ENCODE data around the gene ATP2A3. TPM values are rescaled to one million over a fixed set of nuclear protein-coding genes. Genes with fewer than 3 reads are reported as not detected.

The ATP2A3 gene
- total RNA-seq, 1 experiment from 2014 or later: 4.5 TPM

GRCh38 chr17:3977387-3977786 is 13.2 kb upstream of the ATP2A3 start:
- in situ Hi-C loops (cut with HindIII; ENCODE audit: low sequenced_read_pairs): no loop called here
- no peak for DNase-seq (ENCODE audit: low spot score)

- peak; percentile 73 for DNase-seq (ENCODE audit: low spot score)
- in situ Hi-C loops (cut with HindIII; ENCODE audit: low sequenced_read_pairs): no loop called here
Measured at GRCh38 chr17:3976675-3977171, 12.5 kb upstream of the ATP2A3 start.

GRCh38 chr17:3974980-3975379 is 10.7 kb upstream of the ATP2A3 start:
- in situ Hi-C loops (cut with HindIII; ENCODE audit: low sequenced_read_pairs): no loop called here
- DNase-seq (ENCODE audit: low spot score): no peak

GRCh38 chr17:3974138-3974687 is 10.0 kb upstream of the ATP2A3 start:
- in situ Hi-C loops (cut with HindIII; ENCODE audit: low sequenced_read_pairs): no loop called here
- DNase-seq (ENCODE audit: low spot score): no peak

GRCh38 chr17:3973495-3974137 is 9.4 kb upstream of the ATP2A3 start:
- in situ Hi-C loops (cut with HindIII; ENCODE audit: low sequenced_read_pairs): no loop called here
- DNase-seq (ENCODE audit: low spot score): no peak

GRCh38 chr17:3972931-3973330 is 8.7 kb upstream of the ATP2A3 start:
- DNase-seq (ENCODE audit: low spot score): no peak
- in situ Hi-C loops (cut with HindIII; ENCODE audit: low sequenced_read_pairs): no loop called here

- no peak for DNase-seq (ENCODE audit: low spot score)
- in situ Hi-C loops (cut with HindIII; ENCODE audit: low sequenced_read_pairs): no loop called here
Measured at GRCh38 chr17:3972281-3972731, 8.1 kb upstream of the ATP2A3 start.

GRCh38 chr17:3970668-3971067 is 6.4 kb upstream of the ATP2A3 start:
- no peak for DNase-seq (ENCODE audit: low spot score)
- in situ Hi-C loops (cut with HindIII; ENCODE audit: low sequenced_read_pairs): no loop called here

- in situ Hi-C loops (cut with HindIII; ENCODE audit: low sequenced_read_pairs): no loop called here
- no peak for DNase-seq (ENCODE audit: low spot score)
Measured at GRCh38 chr17:3969963-3970362, 5.7 kb upstream of the ATP2A3 start.

GRCh38 chr17:3968886-3969524 is 4.8 kb upstream of the ATP2A3 start:
- no peak for DNase-seq (ENCODE audit: low spot score)
- in situ Hi-C loops (cut with HindIII; ENCODE audit: low sequenced_read_pairs): no loop called here

- in situ Hi-C loops (cut with HindIII; ENCODE audit: low sequenced_read_pairs): no loop called here
- DNase-seq (ENCODE audit: low spot score): no peak
Measured at GRCh38 chr17:3968015-3968414, 3.8 kb upstream of the ATP2A3 start.

- DNase-seq (ENCODE audit: low spot score): no peak
- in situ Hi-C loops (cut with HindIII; ENCODE audit: low sequenced_read_pairs): no loop called here
Measured at GRCh38 chr17:3966720-3967363, 2.6 kb upstream of the ATP2A3 start.

GRCh38 chr17:3965118-3965800 is 1.0 kb upstream of the ATP2A3 start:
- in situ Hi-C loops (cut with HindIII; ENCODE audit: low sequenced_read_pairs): no loop called here
- peak; percentile 12 for DNase-seq (ENCODE audit: low spot score)

GRCh38 chr17:3963237-3964201 is 718 bp downstream of the ATP2A3 start:
- in situ Hi-C loops (cut with HindIII; ENCODE audit: low sequenced_read_pairs): no loop called here
- DNase-seq (ENCODE audit: low spot score): no peak

GRCh38 chr17:3962965-3963236 is 1.3 kb downstream of the ATP2A3 start:
- no peak for DNase-seq (ENCODE audit: low spot score)
- in situ Hi-C loops (cut with HindIII; ENCODE audit: low sequenced_read_pairs): no loop called here

- no peak for DNase-seq (ENCODE audit: low spot score)
- in situ Hi-C loops (cut with HindIII; ENCODE audit: low sequenced_read_pairs): no loop called here
Measured at GRCh38 chr17:3962217-3962964, 1.8 kb downstream of the ATP2A3 start.

- in situ Hi-C loops (cut with HindIII; ENCODE audit: low sequenced_read_pairs): no loop called here
- DNase-seq (ENCODE audit: low spot score): no peak
Measured at GRCh38 chr17:3961564-3962047, 2.6 kb downstream of the ATP2A3 start.

GRCh38 chr17:3960764-3961163 is 3.5 kb downstream of the ATP2A3 start:
- in situ Hi-C loops (cut with HindIII; ENCODE audit: low sequenced_read_pairs): no loop called here
- no peak for DNase-seq (ENCODE audit: low spot score)
